Stimulated activated effector memory CD8-positive, alpha-beta T cell treated with anti-CD3 and anti-CD28 coated beads, Interleukin-12 subunit alpha, Interleukin-12 subunit beta, amount 100 ng/mL, for 72 hours (primary cell): Measurements from ENCODE around the gene OVOL3.
"Not testable (repeated sequence)": the region's sequence is repeated elsewhere in the genome, so short reads cannot be mapped to it uniquely, and the experiment has no call there.

Source experiments
- ATAC-seq: fragments of 150-1000 bp; cut with Tn5 transposase; 2 replicates; pipeline ENCODE4 v1.10.0; 2021
- DNase-seq, 2 donors: peaks; one replicate each; pipeline ENCODE4 v3.0.0; 2021 to 2022; ENCODE audit warnings: low spot score in 2 of 2
- H3K27ac Mint-ChIP-seq: one replicate; pipeline ENCODE4 v1.8.0; 2022; ENCODE audit warnings: mild to moderate bottlenecking, mixed read lengths
- H3K36me3 Mint-ChIP-seq: one replicate; pipeline ENCODE4 v1.8.0; 2022; ENCODE audit warnings: mild to moderate bottlenecking, mixed read lengths
- H3K4me1 Mint-ChIP-seq: one replicate; pipeline ENCODE4 v1.8.0; 2022; ENCODE audit warnings: mixed read lengths
- H3K4me3 Mint-ChIP-seq: one replicate; pipeline ENCODE4 v1.8.0; 2022; ENCODE audit warnings: mild to moderate bottlenecking, mixed read lengths
- H3K9me3 Mint-ChIP-seq: one replicate; pipeline ENCODE4 v1.8.0; 2022; ENCODE audit warnings: mixed read lengths

OVOL3 gene

DNA sequence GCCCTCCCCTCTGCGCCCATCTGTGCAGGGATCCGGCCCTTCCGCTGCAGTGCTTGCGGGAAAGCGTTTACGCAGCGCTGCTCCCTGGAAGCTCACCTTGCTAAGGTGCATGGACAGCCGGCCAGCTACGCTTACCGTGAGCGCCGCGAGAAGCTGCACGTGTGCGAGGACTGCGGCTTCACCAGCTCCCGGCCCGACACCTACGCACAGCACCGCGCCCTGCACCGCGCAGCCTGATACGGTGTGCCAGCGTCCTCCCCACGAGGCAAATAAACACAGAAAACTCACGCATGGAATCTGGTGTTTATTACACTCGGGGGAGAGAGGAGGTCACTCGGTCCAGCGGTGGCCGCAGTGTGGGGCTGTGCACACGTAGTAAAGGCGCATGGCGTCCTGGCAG lies 2.5 kb downstream of the OVOL3 start:
- DNase-seq = no peak
- H3K4me1 Mint-ChIP-seq = peaks cover 50% of the 10 kb centered on the region
- ATAC-seq = no peak
- peak overlapping the region; percentile 99 for H3K27ac Mint-ChIP-seq
- peaks cover 69% of the 10 kb centered on the region for H3K36me3 Mint-ChIP-seq
- H3K9me3 Mint-ChIP-seq = no peaks in the 10 kb centered on the region
- peak overlapping the region; percentile 97 for H3K4me3 Mint-ChIP-seq

DNA sequence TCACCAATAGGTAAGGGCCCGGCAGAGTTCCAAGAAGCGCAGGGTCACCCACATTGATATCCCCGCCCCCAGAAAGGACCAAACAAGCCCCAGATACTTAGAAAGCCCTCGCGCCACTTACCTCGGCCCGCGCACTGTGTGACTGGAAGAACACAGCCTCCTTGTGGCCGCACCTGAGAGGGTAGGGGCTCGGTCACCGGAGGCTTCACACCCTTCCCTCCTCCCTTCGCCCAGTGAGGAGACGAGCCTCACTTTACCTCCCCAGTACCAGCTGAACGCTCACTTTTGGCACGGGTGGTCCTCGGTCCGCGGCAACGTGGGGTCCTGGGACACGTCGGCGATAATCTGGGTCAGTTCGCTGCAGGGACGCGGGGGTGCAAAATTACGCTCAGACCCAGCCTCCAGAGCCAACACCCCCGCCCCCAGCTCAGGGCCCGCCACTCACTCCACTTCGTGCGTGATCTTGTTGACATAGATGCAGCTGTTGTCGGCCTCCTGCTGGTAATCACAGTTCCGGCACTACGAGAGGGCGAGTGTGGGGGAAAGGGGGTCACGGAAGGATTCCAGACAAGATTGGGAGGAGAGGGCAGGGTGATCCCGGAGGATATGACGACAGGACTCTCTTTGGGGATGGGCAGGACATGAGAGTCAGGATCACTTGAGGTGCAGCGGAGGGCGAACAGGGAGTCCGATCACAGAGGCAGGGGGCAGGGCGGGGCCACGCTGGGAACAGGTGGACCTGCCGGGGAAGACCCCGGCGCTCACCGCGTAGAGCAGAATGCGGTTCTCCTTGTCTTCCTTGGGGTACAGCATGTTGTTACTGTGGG lies 3.2 kb downstream of the OVOL3 start:
- DNase-seq = peak; percentile 21 to 65
- ATAC-seq = no peak
- Mint-ChIP-seq H3K27ac (peak overlapping the region; percentile 99), H3K4me3 (peak overlapping the region; percentile 97), H3K9me3 (no peaks in the 10 kb centered on the region), H3K36me3 (peaks cover 73% of the 10 kb centered on the region), H3K4me1 (peaks cover 50% of the 10 kb centered on the region)

DNA sequence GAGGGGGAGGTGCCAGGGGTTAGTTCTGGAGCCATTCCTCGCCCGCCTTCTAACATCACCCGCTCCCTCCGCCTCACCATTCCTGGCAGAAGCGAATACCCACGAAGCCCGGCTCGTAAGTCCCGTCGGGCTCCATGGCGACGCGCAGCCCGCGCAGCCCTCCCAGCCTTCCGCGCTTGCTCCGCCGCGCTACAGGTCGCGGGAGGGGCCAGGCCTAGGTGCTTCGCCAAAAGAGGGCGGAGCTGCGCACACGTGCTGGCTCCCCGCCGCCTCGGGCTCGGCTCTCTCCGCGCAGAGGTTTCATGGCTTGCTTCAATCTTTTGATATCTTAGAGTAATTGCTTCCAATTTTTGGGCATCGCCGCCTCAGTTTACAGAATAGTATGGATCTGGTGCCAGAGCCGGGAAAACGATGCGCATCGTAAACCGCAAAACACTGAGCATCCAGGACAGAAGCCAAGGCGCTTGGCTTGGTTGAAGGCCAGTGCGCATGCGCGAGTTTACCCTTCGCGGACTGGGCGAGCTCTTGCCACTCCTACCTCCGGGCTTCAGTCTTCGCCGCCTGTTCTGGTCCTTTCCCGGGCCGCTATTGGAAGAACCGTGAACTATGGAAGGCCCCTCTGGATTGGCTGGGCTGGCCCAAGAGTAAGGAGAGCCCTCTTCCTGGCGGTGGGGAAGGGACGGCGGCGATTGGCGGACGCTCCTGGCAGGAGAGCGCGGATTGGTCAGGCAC lies 3.9 kb downstream of the OVOL3 start, which contains the start of gene POLR2I:
POLR2I (minus strand) TSS at position 155 of the 732 bp plus-strand sequence; CDS start at position 136, 19 bp downstream.
- Mint-ChIP-seq H3K4me3 (peak within 1 kb of the TSS; percentile 97), H3K27ac (peak within 1 kb of the TSS; percentile 99), H3K36me3 (peaks cover 79% of the 10 kb centered on the region), H3K4me1 (peaks cover 52% of the 10 kb centered on the region), H3K9me3 (no peaks in the 10 kb centered on the region)
- DNase-seq (peak; percentile 92 to 98), ATAC-seq (peak; percentile 91)

DNA sequence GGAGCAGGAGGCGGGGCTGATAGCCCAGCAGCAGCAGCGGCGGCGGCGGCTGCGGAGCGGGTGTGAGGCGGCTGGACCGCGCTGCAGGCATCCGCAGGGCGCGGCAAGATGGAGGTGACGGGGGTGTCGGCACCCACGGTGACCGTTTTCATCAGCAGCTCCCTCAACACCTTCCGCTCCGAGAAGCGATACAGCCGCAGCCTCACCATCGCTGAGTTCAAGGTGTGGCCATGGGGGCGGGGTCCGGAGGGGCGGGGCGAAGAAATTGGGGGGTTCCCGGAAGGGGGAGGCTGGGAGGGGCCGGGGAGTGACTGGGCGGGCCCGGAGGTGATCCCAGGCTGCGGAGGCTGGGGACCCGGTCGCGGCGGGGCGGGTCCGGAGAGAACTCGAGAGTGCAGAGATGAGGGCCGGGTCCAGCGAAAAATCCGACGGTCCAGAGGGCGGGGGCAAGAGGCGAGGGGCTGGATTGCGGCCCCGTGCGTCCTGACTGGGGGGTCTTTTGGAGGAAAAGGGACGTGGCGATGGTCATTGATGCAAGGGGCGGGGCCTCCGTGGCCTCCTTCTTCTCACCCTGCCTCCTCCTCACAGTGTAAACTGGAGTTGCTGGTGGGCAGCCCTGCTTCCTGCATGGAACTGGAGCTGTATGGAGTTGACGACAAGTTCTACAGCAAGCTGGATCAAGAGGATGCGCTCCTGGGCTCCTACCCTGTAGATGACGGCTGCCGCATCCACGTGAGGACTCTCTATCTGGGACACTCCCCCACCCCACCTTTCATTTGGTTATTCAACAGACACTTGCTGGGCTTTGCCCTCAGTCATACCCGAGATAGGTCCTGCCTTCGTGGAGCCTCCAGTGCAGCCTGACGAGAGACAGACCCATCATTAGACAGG lies 4.8 kb downstream of the OVOL3 start, which contains the start of gene TBCB:
TBCB (plus strand) TSS at position 16 of the 891 bp plus-strand sequence; CDS start at position 109, 93 bp downstream.
- ATAC-seq (peak; percentile 70), DNase-seq (no peak)
- H3K9me3 Mint-ChIP-seq = no peaks in the 10 kb centered on the region
- H3K4me1 Mint-ChIP-seq = peaks cover 57% of the 10 kb centered on the region
- peak within 1 kb of the TSS; percentile 99 for H3K27ac Mint-ChIP-seq
- H3K36me3 Mint-ChIP-seq = peaks cover 87% of the 10 kb centered on the region
- peak within 1 kb of the TSS; percentile 97 for H3K4me3 Mint-ChIP-seq

DNA sequence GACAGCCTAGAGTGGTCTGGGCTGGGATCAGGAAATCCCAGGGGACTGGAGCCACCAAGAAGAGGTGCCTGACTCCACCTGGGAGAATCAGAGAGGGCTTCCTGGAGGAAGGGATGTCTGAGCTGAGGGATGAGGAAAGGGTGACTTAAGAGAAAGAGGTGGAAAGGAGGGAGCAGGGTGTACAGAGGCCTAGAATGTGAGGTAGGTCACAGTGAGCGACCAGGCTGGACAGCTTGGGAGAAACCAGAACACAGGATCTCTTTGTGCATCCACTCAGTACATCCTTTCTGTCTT lies 5.3 kb downstream of the OVOL3 start:
- DNase-seq = no peak
- ATAC-seq = no peak
- Mint-ChIP-seq H3K4me3 (peak overlapping the region; percentile 97), H3K4me1 (peaks cover 57% of the 10 kb centered on the region), H3K27ac (peak overlapping the region; percentile 99), H3K36me3 (peaks cover 93% of the 10 kb centered on the region), H3K9me3 (no peaks in the 10 kb centered on the region)

DNA sequence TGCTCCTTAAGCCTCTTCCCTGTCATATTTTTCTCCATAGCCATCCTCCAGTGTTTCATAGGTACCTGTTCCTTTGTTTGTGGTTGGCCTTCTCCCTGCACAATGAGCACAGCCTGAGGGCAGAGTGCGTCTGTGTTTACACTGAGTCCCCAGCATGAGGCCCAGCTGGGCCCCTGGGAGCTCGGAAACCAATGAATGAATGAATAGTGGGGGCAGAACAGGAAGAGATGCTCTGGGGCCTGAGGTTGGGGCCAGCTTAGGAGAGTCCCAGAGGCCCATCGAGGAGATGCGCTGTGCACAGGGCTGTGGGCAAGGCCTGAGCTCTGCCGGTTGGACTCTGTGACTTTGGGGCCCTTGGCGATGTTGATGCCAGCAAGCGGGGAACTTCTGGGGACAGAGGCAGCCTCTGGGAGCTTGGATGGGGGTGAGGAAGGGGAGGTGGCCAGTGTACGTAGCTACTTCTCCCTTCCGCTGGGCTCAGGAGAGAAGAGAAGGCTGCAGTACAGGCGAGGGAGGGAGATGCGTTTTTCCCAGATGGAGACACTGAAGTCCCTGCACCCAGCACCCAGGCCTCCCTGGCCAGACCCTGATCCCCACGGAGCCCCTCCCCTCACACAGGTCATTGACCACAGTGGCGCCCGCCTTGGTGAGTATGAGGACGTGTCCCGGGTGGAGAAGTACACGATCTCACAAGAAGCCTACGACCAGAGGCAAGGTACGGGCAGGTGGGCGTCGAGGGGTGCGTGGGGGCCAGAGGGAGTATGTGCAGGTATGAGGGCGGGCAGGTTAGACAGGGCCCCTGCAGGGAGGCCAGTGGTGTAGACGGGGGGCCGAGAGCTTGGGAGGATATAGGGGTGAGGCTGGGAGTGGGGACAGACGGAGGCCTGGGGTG lies 9.4 kb downstream of the OVOL3 start:
- H3K36me3 Mint-ChIP-seq = peaks cover 95% of the 10 kb centered on the region
- ATAC-seq (no peak), DNase-seq (no peak)
- H3K4me3 Mint-ChIP-seq = no peak overlapping the region
- H3K27ac Mint-ChIP-seq = peak overlapping the region; percentile 63
- peaks cover 30% of the 10 kb centered on the region for H3K4me1 Mint-ChIP-seq
- H3K9me3 Mint-ChIP-seq = no peaks in the 10 kb centered on the region

DNA sequence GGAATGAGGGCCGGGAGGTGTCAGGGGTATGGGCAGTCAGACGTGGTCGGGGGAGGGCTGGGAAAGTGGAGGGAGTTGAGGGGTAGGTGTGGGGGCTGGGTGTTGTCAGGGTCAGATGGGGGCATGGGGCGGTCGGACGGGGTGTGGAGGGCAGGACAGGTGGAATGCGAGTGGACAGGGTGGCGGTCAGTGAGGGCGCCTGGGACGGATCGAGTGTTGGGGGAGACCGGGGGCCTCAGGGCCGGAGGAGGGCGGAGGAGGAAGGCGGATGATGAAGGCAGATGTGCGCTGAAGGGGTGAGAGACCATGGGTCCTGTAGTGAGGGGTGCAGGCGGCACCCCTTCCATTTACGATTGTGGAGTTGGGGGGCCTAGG lies 10.0 kb downstream of the OVOL3 start:
- no peak for ATAC-seq
- peaks cover 97% of the 10 kb centered on the region for H3K36me3 Mint-ChIP-seq
- H3K4me3 Mint-ChIP-seq = no peak overlapping the region
- no peaks in the 10 kb centered on the region for H3K9me3 Mint-ChIP-seq
- DNase-seq = no peak
- peaks cover 35% of the 10 kb centered on the region for H3K4me1 Mint-ChIP-seq
- H3K27ac Mint-ChIP-seq = no peak overlapping the region

DNA sequence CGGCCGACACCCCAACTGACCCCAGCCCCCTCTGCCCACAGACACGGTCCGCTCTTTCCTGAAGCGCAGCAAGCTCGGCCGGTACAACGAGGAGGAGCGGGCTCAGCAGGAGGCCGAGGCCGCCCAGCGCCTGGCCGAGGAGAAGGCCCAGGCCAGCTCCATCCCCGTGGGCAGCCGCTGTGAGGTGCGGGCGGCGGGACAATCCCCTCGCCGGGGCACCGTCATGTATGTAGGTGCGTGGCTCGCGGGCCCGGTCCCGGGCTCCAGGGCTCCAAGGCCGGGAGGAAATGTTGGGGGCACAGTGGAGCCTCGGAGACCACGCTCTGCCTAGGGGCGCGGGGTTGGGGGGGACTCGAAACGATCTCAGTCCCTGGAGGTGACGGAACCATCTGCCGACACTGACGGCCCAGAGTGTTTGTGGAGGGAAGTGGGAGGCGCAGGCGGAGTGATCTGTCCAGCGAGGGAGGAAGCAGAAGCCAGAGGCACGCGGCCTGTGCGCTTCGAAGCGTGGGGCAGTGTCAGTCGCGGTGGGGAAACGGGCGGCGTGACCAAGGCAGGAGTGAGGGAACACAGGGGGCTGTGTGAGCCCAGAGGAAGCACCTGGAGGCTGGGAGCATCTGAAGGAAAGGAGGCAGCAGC lies 10.7 kb downstream of the OVOL3 start:
- Mint-ChIP-seq H3K9me3 (no peaks in the 10 kb centered on the region), H3K27ac (no peak overlapping the region), H3K4me3 (no peak overlapping the region), H3K4me1 (peaks cover 29% of the 10 kb centered on the region), H3K36me3 (peaks cover 97% of the 10 kb centered on the region)
- DNase-seq (no peak), ATAC-seq (no peak)

DNA sequence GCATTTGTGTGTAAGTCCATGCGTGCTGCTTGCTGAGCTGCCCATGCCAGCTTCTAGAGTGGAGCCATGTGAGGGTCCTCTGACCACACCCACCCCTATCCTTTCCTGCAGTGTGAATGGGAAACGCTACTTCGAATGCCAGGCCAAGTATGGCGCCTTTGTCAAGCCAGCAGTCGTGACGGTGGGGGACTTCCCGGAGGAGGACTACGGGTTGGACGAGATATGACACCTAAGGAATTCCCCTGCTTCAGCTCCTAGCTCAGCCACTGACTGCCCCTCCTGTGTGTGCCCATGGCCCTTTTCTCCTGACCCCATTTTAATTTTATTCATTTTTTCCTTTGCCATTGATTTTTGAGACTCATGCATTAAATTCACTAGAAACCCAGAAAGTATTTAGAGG lies 14.6 kb downstream of the OVOL3 start:
- peak overlapping the region; percentile 86 for H3K27ac Mint-ChIP-seq
- DNase-seq (no peak), ATAC-seq (no peak)

DNA sequence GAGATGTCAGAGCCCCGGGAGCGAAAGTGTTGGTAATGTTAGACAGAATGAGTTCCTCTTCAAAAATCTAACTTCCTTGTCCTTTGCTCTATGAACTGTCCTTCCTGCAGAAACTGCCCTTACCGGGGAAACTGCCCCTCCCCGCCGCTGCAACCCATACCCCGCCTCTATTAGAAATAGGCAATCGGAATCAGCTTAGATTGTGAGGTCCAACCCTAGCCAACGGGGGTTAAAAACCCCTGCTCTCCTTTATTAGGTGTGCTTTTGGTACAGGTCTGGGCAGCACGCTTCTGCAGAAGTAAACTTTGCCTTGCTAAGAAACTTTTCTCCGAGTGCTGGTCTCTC lies 17.4 kb downstream of the OVOL3 start:
- Mint-ChIP-seq H3K27ac (peak overlapping the region; percentile 93), H3K36me3 (peaks cover 45% of the 10 kb centered on the region)

More for the DNA sequence above, 14.6 kb downstream of the OVOL3 start:
- Mint-ChIP-seq H3K4me3 (no peak overlapping the region), H3K36me3 (peaks cover 73% of the 10 kb centered on the region), H3K4me1 (peaks cover 20% of the 10 kb centered on the region), H3K9me3 (no peaks in the 10 kb centered on the region)

DNA sequence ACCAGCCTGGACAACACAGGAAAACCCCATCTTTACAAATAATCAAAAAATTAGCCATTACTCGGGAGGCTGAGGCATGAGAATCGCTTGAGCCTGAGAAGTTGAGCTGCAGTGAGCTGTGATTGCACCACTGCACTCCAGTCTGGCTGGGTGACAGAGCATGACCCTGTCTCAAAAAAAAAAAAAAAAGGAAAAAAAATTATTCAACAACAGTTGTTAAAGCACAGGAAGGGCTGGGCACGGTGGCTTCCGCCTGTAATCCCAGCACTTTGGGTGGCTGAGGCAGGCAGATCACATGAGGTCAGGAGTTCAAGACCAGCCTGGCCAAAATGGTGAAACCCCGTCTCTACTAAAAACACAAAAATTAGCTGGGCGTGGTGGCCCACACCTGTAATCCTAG lies 20.3 kb downstream of the OVOL3 start:
- Mint-ChIP-seq H3K36me3 (peaks cover 16% of the 10 kb centered on the region), H3K4me1 (peaks cover 28% of the 10 kb centered on the region), H3K27ac (peak overlapping the region; percentile 43)
- ATAC-seq, DNase-seq, H3K4me3 Mint-ChIP-seq, H3K9me3 Mint-ChIP-seq: not testable (repeated sequence)

More for the DNA sequence above, 17.4 kb downstream of the OVOL3 start:
- H3K9me3 Mint-ChIP-seq = no peaks in the 10 kb centered on the region
- DNase-seq (no peak), ATAC-seq (no peak)
- H3K4me3 Mint-ChIP-seq = peak overlapping the region; percentile 84
- peaks cover 35% of the 10 kb centered on the region for H3K4me1 Mint-ChIP-seq

DNA sequence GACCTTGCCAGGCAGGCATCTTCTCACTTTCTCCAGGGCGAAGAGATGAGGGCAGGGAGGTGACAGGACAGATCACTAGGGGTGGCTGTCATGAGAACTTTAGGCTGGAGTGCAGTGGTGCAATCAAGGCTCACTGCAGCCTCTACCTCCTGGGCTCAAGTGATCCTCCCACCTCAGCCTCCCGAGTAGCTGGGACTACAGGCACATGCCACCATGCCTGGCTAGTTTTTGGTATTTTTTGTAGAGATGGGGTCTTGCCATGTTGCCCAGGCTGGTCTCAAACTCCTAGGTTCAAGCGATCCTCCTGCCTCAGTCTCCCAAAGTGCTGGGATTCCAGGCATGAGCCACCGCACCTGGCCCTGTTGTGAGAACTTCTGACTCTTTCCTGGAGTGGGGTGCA lies 23.9 kb downstream of the OVOL3 start:
- H3K4me1 Mint-ChIP-seq = peaks cover 24% of the 10 kb centered on the region
- H3K27ac Mint-ChIP-seq, DNase-seq, H3K4me3 Mint-ChIP-seq, ATAC-seq, H3K9me3 Mint-ChIP-seq, H3K36me3 Mint-ChIP-seq: not testable (repeated sequence)

DNA sequence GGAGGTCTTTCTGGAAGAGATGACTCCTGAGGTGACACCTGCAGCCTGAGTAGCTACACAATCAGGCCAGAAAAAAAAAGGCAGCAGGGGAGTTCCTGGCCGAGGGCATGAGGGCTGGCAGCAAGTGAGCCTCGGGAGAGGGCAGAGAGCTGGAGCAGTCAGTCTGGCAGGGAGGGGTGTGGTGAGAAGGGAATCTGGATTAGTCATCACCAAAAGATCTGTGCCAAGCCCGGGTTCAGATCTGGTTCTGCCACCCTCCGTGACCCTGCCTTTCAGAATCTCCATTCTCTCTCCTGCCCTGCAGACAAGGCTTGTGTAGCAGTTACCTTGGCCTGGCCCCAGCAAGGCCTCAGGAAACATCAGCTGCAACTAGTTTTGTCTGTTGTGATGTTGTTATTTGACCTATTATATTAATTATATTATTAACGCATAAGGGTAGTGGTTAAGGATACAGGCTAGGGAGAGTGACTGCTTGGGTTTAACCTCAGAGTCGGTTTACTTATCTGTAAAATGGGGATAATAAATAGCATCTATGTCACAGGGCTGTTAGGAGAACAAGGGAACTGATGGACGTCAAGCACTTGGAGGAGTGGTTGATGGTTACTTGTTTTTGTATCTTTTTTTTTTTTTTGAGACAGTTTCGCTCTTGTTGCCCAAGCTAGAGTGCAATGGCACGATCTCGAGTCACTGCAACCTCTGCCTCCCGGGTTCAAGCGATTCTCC lies 26.2 kb downstream of the OVOL3 start:
- Mint-ChIP-seq H3K27ac (no peak overlapping the region), H3K36me3 (peaks cover 28% of the 10 kb centered on the region), H3K4me3 (peak overlapping the region; percentile 16), H3K4me1 (peaks cover 29% of the 10 kb centered on the region), H3K9me3 (peaks cover 2% of the 10 kb centered on the region)
- no peak for DNase-seq
- no peak for ATAC-seq
